Trophoblast cell (in vitro differentiated cells and primary cell): ENCODE measurements around the gene DENND1A.

Source experiments
- DNase-seq, 2 donors: peaks; one replicate each; pipeline ENCODE4 v3.0.0-alpha.2; 2016
- H2AFZ ChIP-seq: 2 replicates; pipeline ENCODE4 v1.6.1; 2013; ENCODE audit warnings: low read length, moderate library complexity, mild to moderate bottlenecking; ENCODE audit not compliant: insufficient read depth, poor library complexity
- H2AK5ac ChIP-seq: 2 replicates; pipeline ENCODE4 v1.6.1; 2013; ENCODE audit warnings: mild to moderate bottlenecking, low read length
- H2BK120ac ChIP-seq: 2 replicates; pipeline ENCODE4 v1.6.1; 2013; ENCODE audit warnings: low read length, mild to moderate bottlenecking, moderate library complexity; ENCODE audit not compliant: insufficient read depth, poor library complexity
- H2BK12ac ChIP-seq: 2 replicates; pipeline ENCODE4 v1.6.1; 2013; ENCODE audit warnings: mild to moderate bottlenecking, low read length, moderate library complexity
- H2BK5ac ChIP-seq: 2 replicates; pipeline ENCODE4 v1.6.1; 2013; ENCODE audit warnings: low read length, low read depth, moderate library complexity, mild to moderate bottlenecking; ENCODE audit not compliant: poor library complexity
- H3K14ac ChIP-seq: 2 replicates; pipeline ENCODE4 v1.6.1; 2013; ENCODE audit warnings: mild to moderate bottlenecking, low read length
- H3K18ac ChIP-seq: 2 replicates; pipeline ENCODE4 v1.6.1; 2013; ENCODE audit warnings: mild to moderate bottlenecking, low read length
- H3K23ac ChIP-seq: 2 replicates; pipeline ENCODE4 v1.6.1; 2013; ENCODE audit warnings: low read length
- H3K27ac ChIP-seq: 2 replicates; pipeline ENCODE4 v1.5.1; 2013; ENCODE audit warnings: low read depth, mild to moderate bottlenecking, inconsistent platforms, low read length, moderate library complexity
- H3K27me3 ChIP-seq: 2 replicates; pipeline ENCODE4 v1.6.1; 2013; ENCODE audit warnings: inconsistent platforms, mild to moderate bottlenecking, low read length, moderate library complexity; ENCODE audit not compliant: insufficient read depth
- H3K36me3 ChIP-seq, 2 experiments: 1 replicate in 1 of 2; 2 replicates in 1 of 2; pipeline ENCODE4 v1.6.1; 2013; ENCODE audit warnings: low read length in 2 of 2, mild to moderate bottlenecking in 2 of 2, moderate library complexity in 1 of 2; ENCODE audit not compliant: insufficient read depth in 2 of 2, control insufficient read depth in 1 of 2
- H3K4ac ChIP-seq: 2 replicates; pipeline ENCODE4 v1.6.1; 2013; ENCODE audit warnings: low read depth, mild to moderate bottlenecking, low read length, moderate library complexity
- H3K4me1 ChIP-seq, 2 experiments: 1 replicate in 1 of 2; 2 replicates in 1 of 2; pipeline ENCODE4 v1.6.1; 2013; ENCODE audit warnings: low read length in 2 of 2, mild to moderate bottlenecking in 2 of 2, moderate library complexity in 1 of 2; ENCODE audit not compliant: insufficient read depth in 2 of 2, control insufficient read depth in 1 of 2
- H3K4me2 ChIP-seq: 2 replicates; pipeline ENCODE4 v1.6.1; 2013; ENCODE audit warnings: inconsistent platforms, mild to moderate bottlenecking, low read length, moderate library complexity
- H3K4me3 ChIP-seq: 2 replicates; pipeline ENCODE4 v1.5.1; 2013; ENCODE audit warnings: mild to moderate bottlenecking, low read depth, low read length, inconsistent platforms
- H3K79me1 ChIP-seq: one replicate; pipeline ENCODE4 v1.6.1; 2013; ENCODE audit warnings: low read length
- H3K79me2 ChIP-seq: 2 replicates; pipeline ENCODE4 v1.6.1; 2013; ENCODE audit warnings: low read length, mild to moderate bottlenecking; ENCODE audit not compliant: control insufficient read depth, insufficient read depth, poor library complexity
- H3K9ac ChIP-seq: 2 replicates; pipeline ENCODE4 v1.6.1; 2013; ENCODE audit warnings: mild to moderate bottlenecking, low read length
- H3K9me3 ChIP-seq: 2 replicates; pipeline ENCODE4 v1.6.1; 2013; ENCODE audit warnings: low read depth, mild to moderate bottlenecking, control low read depth, inconsistent platforms, low read length; ENCODE audit not compliant: insufficient read depth
- H4K12ac ChIP-seq: 2 replicates; pipeline ENCODE4 v1.6.1; 2013; ENCODE audit warnings: low read depth, mild to moderate bottlenecking, low read length, moderate library complexity
- H4K8ac ChIP-seq: 2 replicates; pipeline ENCODE4 v1.6.1; 2013; ENCODE audit warnings: low read depth, mild to moderate bottlenecking, low read length, moderate library complexity
- H4K91ac ChIP-seq: one replicate; pipeline ENCODE4 v1.6.1; 2013; ENCODE audit warnings: low read depth, mild to moderate bottlenecking, low read length, moderate library complexity
- WGBS: extraction: QIAGEN DNeasy Blood & Tissue Kit; methylation state at CpG from one replicate; pipeline ENCODE4 v1.1.7; 2013; ENCODE audit warnings: missing lambda C conversion rate; ENCODE audit not compliant: insufficient read length, insufficient coverage; ENCODE audit errors: extremely low coverage; 5-methylcytosine and 5-hydroxymethylcytosine counted together

Gene DENND1A

GRCh38 chr9:123924727-123925126 lies 5.2 kb downstream of the DENND1A start:
- Histone ChIP-seq H3K9ac (no peak overlapping the region), H3K23ac (no peak overlapping the region), H4K12ac (no peak overlapping the region), H2AFZ (no peak overlapping the region), H3K79me2 (peaks cover 5% of the 10 kb centered on the region), H3K4me1 (peaks cover 2 to 17% of the 10 kb centered on the region in 2 experiments), H2AK5ac (no peak overlapping the region), H2BK5ac (no peak overlapping the region), H4K8ac (no peak overlapping the region), H3K27ac (no peak overlapping the region), H3K18ac (no peak overlapping the region), H3K9me3 (no peaks in the 10 kb centered on the region), H3K4me2 (no peak overlapping the region), H3K14ac (no peak overlapping the region), H2BK12ac (no peak overlapping the region), H3K79me1 (peaks cover 5% of the 10 kb centered on the region), H3K36me3 (no peaks in the 10 kb centered on the region), H2BK120ac (no peak overlapping the region), H4K91ac (no peak overlapping the region), H3K4me3 (no peak overlapping the region), H3K27me3 (no peaks in the 10 kb centered on the region), H3K4ac (no peak overlapping the region)
- peak in 1 of 2 donors; percentile 38 for DNase-seq
- WGBS: no CpG with 5 or more reads among the region's 5 CpGs

- Histone ChIP-seq H3K27ac (no peak overlapping the region), H3K18ac (no peak overlapping the region), H3K27me3 (no peaks in the 10 kb centered on the region), H3K4ac (no peak overlapping the region), H3K4me2 (no peak overlapping the region), H3K4me3 (no peak overlapping the region), H4K12ac (no peak overlapping the region), H2AK5ac (no peak overlapping the region), H3K79me2 (peaks cover 2% of the 10 kb centered on the region), H3K79me1 (no peaks in the 10 kb centered on the region), H2BK5ac (no peak overlapping the region), H2BK12ac (no peak overlapping the region), H4K8ac (no peak overlapping the region), H3K9me3 (no peaks in the 10 kb centered on the region), H4K91ac (no peak overlapping the region), H3K14ac (no peak overlapping the region), H3K36me3 (peaks cover 0 to 1% of the 10 kb centered on the region in 2 experiments), H2AFZ (no peak overlapping the region), H3K4me1 (peaks cover 2 to 12% of the 10 kb centered on the region in 2 experiments), H2BK120ac (no peak overlapping the region), H3K23ac (no peak overlapping the region), H3K9ac (no peak overlapping the region)
- no peak for DNase-seq
- no CpG with 5 or more reads among the region's 3 CpGs for WGBS
Observed at GRCh38 chr9:123923884-123924283, 6.0 kb downstream of the DENND1A start.

- Histone ChIP-seq H2BK120ac (no peak overlapping the region), H3K9ac (no peak overlapping the region), H3K9me3 (no peaks in the 10 kb centered on the region), H4K8ac (no peak overlapping the region), H3K36me3 (peaks cover 0 to 1% of the 10 kb centered on the region in 2 experiments), H2AFZ (no peak overlapping the region), H3K4me1 (peaks cover 2 to 10% of the 10 kb centered on the region in 2 experiments), H2BK5ac (no peak overlapping the region), H3K27me3 (no peaks in the 10 kb centered on the region), H3K4me3 (no peak overlapping the region), H4K12ac (no peak overlapping the region), H2BK12ac (no peak overlapping the region), H3K23ac (no peak overlapping the region), H3K18ac (no peak overlapping the region), H3K14ac (no peak overlapping the region), H3K4me2 (no peak overlapping the region), H3K4ac (no peak overlapping the region), H3K27ac (no peak overlapping the region), H2AK5ac (no peak overlapping the region), H3K79me2 (peaks cover 2% of the 10 kb centered on the region), H4K91ac (no peak overlapping the region), H3K79me1 (no peaks in the 10 kb centered on the region)
- no CpG with 5 or more reads among the region's 4 CpGs for WGBS
- DNase-seq: no peak
Observed at GRCh38 chr9:123923377-123923776, 6.5 kb downstream of the DENND1A start.

DNA sequence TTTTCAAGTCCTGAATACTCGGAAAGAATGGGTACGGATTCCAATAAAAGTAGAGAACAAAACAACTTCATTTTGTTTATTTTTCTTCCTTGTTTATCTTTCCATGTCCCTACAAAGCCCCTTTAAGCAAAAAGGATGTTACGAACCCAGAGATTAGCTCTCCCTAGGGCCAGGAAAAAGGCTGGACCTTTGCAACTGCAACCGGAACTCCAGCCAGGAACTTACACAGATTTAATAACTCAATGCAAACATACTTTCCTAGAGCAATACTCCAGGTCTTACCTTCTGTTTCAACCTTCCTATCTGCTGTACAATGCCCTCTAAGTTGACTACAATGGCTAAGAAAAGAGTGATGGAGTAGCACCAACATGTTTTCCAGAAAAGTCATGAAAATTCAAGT lies 7.0 kb downstream of the DENND1A start:
- WGBS: no CpG with 5 or more reads among the region's 4 CpGs

More for the DNA sequence above, 7.0 kb downstream of the DENND1A start:
- no peak overlapping the region for H3K4me3 ChIP-seq
- H3K4me2 ChIP-seq: no peak overlapping the region
- no peak overlapping the region for H3K18ac ChIP-seq
- no peak overlapping the region for H4K91ac ChIP-seq
- H3K79me1 ChIP-seq: no peaks in the 10 kb centered on the region
- no peaks in the 10 kb centered on the region for H3K27me3 ChIP-seq
- no peak overlapping the region for H2BK120ac ChIP-seq
- H2AFZ ChIP-seq: no peak overlapping the region
- peaks cover 2% of the 10 kb centered on the region for H3K79me2 ChIP-seq
- H3K23ac ChIP-seq: no peak overlapping the region
- H4K8ac ChIP-seq: no peak overlapping the region
- DNase-seq: no peak
- H3K36me3 ChIP-seq: peaks cover 0 to 1% of the 10 kb centered on the region in 2 experiments
- no peak overlapping the region for H4K12ac ChIP-seq
- no peak overlapping the region for H3K9ac ChIP-seq
- no peak overlapping the region for H2BK5ac ChIP-seq
- no peak overlapping the region for H2AK5ac ChIP-seq
- peaks cover 2 to 7% of the 10 kb centered on the region in 2 experiments for H3K4me1 ChIP-seq
- no peaks in the 10 kb centered on the region for H3K9me3 ChIP-seq
- no peak overlapping the region for H3K4ac ChIP-seq
- H2BK12ac ChIP-seq: no peak overlapping the region
- no peak overlapping the region for H3K27ac ChIP-seq
- no peak overlapping the region for H3K14ac ChIP-seq
